GM13977 (cell line): Measurements from ENCODE around the gene LIN7B.
"Not testable (repeated sequence)": the region's sequence is repeated elsewhere in the genome, so short reads cannot be mapped to it uniquely, and the experiment has no call there.

Experiments
- DNase-seq: peaks from one replicate; pipeline ENCODE4 v3.0.0; 2012; ENCODE audit warnings: low spot score
- in situ Hi-C: fragments of 300-500 bp; cut with MboI; formaldehyde crosslinking; loops from one replicate; pipeline ENCODE4 v1.12.0; 2022; ENCODE audit warnings: low sequenced_read_pairs, low pct_unique_long_range_greater_than_20kb, mixed read lengths, inconsistent platforms; ENCODE audit not compliant: unreplicated experiment
- TF ChIP-seq, protein P1 (sequence below): IDR thresholded peaks from 2 replicates; pipeline ENCODE4 v1.5.1; 2012; ENCODE audit warnings: mild to moderate bottlenecking, control low read depth; ENCODE audit not compliant: insufficient read depth; ENCODE audit errors: extremely low read depth, missing control alignments

LIN7B gene

DNA sequence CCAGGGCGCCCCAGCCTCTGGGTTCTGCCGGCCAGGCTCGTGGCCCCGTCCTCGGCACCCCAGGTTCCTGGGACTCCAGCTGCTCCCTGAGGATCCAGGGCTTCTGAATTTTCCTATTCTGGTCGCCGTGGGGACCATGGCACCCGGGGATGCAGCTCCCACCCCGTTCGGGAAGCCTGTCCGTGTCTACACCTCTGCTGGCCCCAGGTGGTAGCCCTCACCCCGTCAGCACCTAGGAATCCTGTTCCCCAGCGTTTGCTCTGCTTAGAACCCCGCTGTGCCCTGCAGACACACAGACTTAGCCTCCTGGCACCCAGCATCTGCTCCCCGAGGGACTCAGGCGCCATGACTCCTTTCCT, 6.1 kb downstream of the LIN7B start:
- TF ChIP-seq, protein P1, sequence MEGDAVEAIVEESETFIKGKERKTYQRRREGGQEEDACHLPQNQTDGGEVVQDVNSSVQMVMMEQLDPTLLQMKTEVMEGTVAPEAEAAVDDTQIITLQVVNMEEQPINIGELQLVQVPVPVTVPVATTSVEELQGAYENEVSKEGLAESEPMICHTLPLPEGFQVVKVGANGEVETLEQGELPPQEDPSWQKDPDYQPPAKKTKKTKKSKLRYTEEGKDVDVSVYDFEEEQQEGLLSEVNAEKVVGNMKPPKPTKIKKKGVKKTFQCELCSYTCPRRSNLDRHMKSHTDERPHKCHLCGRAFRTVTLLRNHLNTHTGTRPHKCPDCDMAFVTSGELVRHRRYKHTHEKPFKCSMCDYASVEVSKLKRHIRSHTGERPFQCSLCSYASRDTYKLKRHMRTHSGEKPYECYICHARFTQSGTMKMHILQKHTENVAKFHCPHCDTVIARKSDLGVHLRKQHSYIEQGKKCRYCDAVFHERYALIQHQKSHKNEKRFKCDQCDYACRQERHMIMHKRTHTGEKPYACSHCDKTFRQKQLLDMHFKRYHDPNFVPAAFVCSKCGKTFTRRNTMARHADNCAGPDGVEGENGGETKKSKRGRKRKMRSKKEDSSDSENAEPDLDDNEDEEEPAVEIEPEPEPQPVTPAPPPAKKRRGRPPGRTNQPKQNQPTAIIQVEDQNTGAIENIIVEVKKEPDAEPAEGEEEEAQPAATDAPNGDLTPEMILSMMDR: no peak
- in situ Hi-C loops: no loop called here
- DNase-seq: no peak

GRCh38 chr19:49120868-49121267, 6.7 kb downstream of the LIN7B start:
- no peak for DNase-seq
- TF ChIP-seq, protein P1: no peak
- in situ Hi-C loops: no loop called here

DNA sequence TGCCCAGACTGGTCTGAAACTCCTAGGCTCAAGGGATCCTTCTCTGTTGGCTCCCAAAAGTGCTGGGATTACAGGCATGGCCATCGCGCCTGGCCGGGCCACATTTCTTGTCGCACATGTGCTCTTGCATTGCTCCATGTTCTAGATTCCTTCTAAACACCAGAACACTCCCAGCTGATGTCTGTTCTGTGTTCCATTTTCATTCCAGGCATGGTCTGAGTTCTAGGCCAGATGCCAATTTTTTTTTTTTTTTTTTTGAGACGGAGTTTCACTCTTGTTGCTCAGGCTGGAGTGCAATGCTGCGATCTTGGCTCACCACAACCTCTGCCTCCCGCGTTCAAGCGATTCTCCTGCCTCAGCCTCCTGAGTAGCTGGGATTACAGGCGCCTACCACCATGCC, 7.7 kb downstream of the LIN7B start:
- DNase-seq, in situ Hi-C loops: not testable (repeated sequence)

GRCh38 chr19:49123285-49123684, 9.1 kb downstream of the LIN7B start:
- in situ Hi-C loops: not testable (repeated sequence)

DNA sequence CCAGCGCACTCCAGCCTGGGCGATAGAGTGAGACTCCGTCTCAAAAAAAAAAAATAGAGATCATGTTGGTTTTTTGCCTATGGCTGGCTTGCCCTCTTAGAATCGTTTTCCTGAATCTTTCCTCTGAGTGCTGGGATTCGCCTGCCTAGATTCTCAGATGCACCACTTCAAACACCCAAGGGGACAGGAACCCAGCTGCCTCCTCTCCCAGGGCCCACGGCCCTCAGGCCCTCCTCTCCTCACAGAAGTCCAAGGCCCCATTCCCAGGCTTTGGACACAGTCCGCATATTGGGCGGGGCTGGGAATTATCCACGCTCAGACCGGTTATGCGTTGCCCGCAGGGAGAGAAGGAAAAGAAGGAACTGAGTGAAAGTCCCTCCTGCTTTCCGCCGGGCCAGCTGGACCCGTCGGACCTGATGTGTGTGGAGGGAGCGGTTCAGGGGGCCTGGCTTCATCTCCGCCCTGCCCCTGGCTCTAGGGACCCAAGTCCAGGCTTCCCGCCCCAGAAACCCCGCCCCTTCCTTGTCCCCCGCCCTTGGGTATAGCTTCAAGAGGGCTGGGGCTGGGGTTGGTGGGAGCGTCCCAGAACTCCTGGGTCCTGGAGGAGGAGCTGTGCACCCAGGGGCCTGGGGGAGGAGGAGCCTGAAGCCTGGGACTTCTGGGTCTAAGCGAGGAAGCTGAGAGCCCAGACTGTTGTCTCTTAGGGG, 11.0 kb downstream of the LIN7B start:
- in situ Hi-C loops: no loop called here
- TF ChIP-seq, protein P1: no peak
- DNase-seq: no peak

More at GRCh38 chr19:49123285-49123684, 9.1 kb downstream of the LIN7B start:
- not testable (repeated sequence) for DNase-seq

DNA sequence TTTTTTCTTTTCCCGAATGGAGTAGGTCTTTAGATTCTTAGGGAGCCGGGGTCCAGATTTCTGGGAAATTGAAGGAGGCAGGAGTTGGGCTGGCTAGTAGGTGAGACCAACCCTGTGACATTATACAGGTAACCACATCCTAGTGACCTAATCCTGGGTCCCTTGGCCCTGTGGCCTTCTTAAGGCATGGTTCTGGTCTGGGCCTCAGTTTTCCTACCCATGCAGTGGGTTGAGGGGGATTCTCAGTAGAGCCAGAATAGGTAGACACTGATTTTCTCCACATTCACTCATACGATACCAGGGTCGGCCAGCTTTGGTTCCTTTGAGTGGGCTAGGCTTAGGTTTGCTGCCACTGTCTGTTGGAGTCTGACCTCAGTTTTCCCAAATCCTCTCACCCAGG, 12.4 kb downstream of the LIN7B start:
- in situ Hi-C loops: no loop called here
- TF ChIP-seq, protein P1: no peak
- DNase-seq: no peak

DNA sequence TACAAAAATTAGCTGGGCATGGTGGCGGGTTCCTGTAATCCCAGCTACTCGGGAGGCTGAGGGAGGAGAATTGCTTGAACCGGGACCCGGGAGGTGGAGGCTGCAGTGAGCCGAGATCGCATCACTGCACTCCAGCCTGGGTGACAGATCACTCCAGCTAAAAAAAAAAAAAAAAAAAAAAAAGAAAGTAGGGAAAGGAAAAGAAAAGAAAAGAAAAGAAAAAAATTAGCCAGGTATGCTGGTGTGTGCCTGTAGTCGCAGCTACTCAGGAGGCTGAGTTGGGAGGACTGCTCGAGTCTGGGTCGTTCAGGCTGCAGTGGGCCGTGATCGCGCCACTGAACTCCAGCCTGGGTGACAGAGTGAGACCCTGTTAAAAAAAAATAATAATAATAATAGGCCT, 13.1 kb downstream of the LIN7B start:
- in situ Hi-C loops, DNase-seq: not testable (repeated sequence)

GRCh38 chr19:49127674-49128544, 13.7 kb downstream of the LIN7B start:
- TF ChIP-seq, protein P1: peak; percentile 10
- in situ Hi-C loops: no loop called here
- DNase-seq: peak; percentile 100
